GM19351 (cell line): Measurements from ENCODE around the gene SLCO4A1.

Experiments
- ATAC-seq: cut with Tn5 transposase; IDR thresholded peaks from one replicate; pipeline ENCODE4 v1.9.1; 2021; ENCODE audit warnings: mild to moderate bottlenecking, moderate library complexity; ENCODE audit not compliant: unreplicated experiment

The SLCO4A1 gene

DNA sequence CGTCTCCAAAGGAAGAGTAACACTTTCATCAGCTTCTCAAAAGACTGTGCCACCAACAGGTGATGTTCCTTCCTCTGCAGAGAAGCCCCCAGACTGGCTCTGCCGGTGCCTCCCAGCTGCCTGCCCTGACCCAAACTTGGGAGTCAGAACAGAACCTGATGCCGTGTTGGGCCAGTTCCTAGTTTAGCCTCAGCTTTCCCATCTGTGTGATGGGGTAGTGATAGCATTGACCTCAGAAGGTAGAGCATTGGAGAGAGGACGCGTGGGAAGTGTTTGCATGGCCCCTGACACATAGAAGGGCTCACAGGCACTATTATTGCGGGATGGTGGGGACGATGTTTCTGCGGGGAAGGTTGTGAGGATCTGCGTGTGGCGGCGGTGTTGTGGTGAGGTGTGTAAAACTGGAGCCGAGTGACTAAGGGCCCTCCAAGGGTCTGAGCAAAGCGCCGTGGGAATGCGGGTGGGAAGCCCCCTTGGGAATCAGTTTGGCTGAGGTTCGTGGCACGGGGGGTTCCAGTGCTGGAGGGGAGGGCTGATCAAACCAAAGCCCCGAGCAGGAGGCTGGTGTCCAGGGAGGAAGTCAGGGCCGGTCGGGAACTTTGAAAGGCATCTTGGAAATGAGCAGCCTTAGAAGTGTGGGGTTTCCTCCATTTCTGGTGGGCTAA, 68.0 kb downstream of the SLCO4A1 start:
- ATAC-seq: no peak

DNA sequence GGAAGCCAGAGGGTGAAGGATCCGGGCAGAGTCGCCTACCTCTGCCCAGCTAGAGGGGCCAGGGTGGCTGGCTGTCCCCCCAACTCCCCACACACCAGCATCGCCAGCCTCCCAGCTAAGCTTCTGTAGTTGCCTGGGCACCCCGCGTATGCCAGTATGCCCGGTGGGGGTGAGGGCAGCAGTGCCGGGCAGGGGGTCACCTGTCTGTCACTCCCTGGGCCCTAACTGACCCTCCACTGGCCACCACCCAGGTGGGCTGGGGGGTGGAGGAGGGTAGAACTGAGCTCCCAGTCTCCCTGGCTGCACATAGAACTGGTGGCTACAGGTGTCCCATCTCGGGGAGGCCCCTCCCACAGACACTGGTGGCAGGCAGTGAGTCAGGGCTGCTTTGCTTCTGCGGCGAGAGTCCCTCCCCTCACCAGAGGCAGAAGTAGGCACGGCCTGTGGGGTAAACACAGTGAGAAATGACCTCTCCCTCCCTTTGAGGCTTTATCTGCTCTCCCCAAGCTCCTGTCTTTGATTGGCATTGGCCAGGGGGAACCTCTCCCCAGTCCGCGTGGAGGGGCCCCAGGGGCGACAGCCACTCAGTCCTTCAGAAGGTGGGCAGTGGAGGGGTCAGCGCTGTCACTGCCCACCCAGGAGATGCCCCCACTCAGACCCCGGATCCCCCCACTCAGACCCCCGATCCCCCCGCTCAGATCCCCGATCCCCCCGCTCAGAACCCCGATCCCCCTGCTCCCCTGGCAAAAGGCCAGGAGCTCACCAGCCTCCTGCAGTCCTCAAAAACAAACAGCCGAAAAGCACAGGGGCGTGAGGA, 68.8 kb downstream of the SLCO4A1 start:
- ATAC-seq: no peak

DNA sequence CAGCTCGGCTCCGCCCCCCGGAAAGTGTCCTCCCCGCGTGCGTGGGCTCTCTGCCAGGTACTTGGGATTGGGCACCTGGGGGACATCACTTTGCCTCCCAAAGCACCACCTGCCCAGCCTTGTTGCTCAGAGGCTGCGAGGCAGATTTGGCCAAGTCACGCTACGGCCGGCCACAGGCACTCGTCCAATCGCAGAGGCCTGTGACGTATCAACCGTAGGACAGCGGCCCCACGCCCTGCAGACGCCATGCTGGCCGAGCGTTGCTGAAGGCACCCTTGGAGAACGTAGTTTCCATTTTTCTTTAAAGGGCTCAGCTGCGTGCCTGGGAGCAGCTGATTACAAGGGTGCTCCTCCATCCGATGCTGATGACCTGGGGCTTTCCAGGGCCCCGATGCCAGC, 69.4 kb downstream of the SLCO4A1 start:
- ATAC-seq: no peak

DNA sequence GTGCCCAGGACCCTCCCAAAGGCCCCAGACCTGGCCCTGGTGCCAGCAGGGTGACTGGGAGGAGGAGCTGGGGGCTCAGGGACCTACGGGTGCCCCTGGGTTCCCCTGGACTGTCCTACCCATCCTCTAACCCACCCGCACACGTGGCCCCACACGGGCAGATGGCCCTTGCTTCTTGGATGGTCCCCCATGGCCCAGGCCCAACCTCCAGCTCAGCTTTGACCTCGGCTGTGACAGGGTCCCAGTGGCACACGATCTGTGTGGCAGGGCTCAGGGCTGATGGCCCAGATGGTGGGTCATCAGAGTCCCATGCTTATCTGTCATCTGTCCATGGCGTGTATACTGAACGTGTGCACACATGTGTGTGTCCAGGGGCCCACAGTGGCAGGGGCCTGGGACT, 70.3 kb downstream of the SLCO4A1 start:
- no peak for ATAC-seq

DNA sequence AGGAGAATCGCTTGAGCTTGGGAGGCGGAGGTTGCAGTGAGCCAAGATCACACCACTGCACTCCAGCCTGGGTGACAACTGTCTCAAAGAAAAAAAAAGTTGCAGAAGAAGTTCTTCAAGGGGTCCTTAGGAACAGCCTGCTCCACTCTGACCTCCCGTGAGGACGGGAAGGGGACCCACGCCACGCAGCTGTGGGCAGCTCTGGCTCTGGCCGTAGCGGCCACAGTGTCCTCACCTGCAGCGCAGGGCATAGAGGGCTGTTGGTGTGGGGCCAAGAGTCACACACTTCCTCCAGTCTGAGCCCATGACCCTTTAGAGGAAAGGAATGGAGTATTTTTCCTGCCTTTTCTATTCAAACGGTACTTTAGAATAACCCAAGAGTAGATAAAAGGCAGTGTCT, 71.7 kb downstream of the SLCO4A1 start:
- no peak for ATAC-seq

DNA sequence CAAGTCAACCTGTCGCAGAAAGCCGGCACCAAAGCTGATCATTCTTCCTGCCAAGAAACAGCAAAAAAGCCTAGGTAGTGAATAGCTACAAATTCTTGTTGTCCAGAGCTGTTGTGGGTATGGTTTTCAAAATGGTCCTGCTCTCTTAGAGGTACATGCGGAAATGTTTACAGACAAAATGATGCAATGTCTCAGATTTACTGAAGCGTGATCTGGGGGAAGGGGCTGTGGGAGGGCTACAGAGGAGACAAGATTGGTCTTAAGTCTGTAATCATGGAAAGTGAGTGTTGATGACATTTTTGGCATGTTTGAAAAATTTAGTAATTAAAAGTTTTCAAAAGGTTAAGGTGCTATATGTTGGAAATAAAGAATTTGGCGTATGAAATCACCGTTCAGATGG, 72.5 kb downstream of the SLCO4A1 start:
- ATAC-seq: no peak

DNA sequence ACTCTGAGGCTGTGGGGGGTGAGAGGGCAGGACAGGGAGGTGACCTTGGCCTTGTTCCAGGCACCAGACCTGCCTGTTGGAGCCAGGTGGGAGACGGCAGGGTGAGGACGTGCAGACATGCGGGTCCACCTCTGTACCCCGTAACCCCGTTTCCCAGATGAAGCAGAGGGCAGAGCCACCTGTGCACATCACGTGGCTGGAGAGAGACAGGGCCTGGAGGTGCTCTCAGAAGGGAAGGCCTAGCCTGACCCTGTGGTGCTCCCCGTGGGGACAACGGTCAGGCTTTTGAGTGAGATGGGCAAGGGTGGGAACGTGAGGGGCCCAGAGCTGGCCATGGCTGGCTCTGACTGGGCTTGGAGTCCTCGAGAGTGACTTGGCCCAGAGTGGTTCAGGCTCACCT, 72.9 kb downstream of the SLCO4A1 start:
- ATAC-seq: no peak

DNA sequence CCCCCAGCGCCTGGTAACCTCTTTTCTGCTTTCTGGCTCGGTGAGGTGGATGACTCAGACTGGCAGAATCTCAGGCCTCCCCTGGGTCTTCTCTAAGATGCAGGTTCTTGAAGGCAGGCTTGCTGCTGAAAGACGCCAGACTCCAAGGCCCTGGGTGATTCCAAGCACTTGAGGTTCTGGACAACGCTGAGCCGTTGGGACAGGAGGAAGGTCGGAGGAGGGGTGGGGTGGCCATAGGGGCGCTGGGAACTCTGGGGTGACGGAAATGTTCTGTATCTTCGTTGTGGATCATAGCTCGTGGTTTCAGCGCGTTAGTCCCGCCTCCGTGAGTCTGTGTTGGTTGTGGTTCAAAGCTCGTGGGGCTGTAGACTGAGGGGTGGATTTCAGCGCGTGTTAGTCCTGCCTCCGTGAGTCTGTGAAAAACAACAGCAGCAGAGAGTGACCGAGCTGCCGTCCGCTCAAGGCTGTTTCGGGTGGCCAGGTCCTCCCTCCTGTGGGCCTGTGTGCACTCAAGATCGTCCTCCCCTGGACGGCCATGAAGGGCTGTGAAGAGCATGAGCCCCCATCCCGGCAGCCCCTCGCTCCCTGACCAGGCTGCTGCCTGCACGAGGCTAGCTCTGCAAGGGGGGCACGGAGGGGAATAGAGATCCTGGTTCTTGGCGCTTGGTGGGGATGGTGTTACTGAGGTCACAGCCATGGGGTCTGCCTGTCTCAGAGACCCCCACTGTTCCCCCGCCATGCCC, 74.1 kb downstream of the SLCO4A1 start:
- no peak for ATAC-seq

DNA sequence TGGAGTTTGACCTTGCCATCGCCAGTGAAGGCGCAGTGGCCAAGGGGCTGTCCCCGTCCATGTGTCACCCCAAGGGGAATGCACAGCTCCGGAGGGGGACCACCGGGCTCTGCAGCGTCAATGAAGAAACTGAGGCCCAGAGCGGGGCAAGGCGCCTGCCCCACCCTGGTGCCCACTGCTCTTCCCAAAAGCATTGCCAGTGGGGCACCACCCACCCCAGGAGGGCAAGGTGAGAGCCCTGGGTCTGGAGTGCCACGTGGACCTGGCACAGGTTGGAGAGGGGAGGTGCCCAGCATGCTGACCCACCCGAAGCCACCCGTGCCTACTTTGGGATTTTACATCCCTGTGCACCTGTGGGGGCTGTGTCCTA, 74.6 kb downstream of the SLCO4A1 start:
- ATAC-seq: no peak

DNA sequence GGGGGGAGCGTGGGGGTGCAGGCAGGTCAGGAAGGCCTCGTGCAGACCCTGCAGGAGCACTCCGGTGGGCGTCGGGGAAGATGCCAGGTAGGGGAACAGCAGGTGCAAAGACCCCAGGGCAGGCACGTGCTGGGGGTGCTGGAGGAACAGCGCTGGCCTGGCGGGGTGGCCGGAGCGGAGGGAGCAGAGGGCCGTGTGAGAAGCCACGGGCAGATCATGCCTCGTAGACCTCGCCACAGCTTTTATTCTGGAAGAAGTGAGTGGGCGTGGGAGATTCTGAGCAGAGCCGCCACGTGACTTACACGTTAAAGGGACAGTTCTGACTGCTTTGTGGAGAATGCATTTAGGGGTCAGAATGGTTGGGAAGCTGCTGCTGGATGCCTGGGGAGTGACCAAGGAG, 75.6 kb downstream of the SLCO4A1 start:
- no peak for ATAC-seq

DNA sequence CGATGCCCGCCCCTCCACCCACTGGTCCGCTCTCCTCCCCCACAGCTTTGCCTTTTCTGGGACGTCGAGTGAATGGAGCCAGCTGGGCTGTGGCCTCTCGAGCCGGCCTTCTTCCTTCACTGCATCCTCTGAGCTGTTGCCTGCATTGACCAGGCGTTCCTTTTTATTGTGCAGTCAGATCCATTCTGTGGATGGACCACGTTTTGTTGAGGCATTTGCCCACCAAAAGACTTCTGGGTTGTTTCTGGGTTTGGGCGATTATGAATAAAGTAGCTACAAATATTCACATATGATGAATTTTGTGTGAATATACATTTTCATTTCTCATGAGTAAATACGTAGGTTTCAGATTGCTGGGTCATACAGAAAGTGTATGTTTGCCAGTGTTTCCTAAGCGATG, 76.2 kb downstream of the SLCO4A1 start:
- ATAC-seq: no peak

DNA sequence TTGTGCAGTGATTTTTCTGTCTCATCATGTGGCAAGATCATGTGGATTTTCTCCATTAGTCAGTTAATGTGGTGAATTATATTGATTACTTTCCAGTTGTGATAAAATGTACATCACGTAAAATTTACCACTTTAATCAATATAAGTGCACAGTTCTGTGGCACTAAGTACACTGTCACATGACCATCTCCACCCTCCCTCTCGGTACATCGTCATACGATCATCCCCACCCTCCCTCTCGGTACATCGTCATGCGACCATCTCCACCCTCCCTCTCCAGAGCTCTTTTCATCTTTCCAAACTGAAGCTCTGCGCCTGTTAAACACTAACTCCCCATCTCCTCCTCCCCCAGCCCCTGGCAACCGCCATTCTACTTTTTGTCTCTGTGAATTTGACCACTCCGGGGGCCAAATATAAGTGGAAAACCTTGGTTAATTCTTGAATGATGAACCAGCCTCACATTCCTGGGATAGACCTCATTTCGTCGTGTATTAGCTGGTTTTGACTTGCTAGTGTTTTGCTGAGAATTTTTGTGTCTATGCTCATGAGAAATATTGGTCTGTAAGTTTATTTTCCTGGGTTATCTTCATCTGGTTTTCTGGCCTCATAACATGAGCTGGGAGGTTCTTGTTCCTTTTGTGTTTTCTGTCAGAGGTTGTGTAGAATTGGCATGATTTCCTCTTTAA, 77.1 kb downstream of the SLCO4A1 start:
- ATAC-seq: no peak
